Activated CD4-positive, alpha-beta T cell treated with anti-CD3 and anti-CD28 coated beads, Interleukin-2, amount 50 U/mL, for 1 hour (primary cell): ENCODE results near the gene ZNF593OS.

ENCODE experiments used
- DNase-seq: peaks from one replicate; pipeline ENCODE4 v3.0.0-alpha.2; 2020

Gene ZNF593OS

DNA sequence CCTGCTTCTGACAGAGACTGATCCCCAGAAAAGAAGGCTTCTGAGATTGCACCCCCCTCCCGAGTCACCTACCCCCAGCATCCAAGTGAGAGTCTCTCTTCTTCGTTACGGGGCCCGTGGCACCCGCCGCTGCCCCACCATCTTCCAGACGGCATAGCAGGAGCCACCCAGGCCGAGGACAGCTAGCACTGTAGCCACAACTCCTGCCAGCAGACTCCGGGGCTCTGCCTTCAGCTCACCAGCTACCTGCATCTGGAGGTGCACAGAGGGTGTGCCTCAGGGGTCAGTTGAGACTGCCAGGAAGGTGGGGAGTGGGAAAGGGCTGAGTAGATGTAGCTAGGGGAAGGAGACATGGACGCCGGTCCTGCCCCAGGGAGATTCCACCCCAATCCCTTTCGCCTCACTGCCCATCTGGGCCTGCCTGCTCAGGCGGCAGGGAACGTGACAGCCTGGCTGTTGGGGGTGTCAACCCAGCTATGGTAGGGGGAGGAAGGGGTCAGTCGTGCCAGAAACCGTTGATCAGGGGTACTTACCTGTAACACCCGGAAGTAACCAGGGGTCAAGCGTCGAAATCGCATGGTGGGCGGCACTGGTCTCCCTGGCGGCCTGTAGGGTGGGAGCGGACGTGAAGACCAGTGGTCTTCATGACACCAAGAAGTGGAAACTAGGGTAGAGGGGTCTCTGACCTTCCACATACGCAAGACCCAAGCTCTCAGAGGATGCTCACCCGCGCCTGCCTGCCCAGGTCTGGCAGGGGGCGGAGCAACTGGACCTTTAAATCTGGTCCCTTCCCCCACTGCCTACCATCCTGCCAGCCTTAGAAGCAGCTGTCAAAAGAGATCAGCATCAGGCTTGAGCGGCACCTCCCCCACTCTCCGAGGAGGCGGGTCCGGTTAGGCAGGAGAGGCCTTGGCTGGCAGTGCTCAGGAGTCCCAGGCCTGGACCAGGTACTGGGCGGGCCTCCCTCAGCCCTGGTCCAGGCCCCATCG is at the start of gene ZNF593OS:
Gene ZNF593OS, minus strand, starts transcription at position 749 of the 989 bp plus-strand sequence. Its CDS starts 171 bp downstream, at position 578.
- no peak for DNase-seq

DNA sequence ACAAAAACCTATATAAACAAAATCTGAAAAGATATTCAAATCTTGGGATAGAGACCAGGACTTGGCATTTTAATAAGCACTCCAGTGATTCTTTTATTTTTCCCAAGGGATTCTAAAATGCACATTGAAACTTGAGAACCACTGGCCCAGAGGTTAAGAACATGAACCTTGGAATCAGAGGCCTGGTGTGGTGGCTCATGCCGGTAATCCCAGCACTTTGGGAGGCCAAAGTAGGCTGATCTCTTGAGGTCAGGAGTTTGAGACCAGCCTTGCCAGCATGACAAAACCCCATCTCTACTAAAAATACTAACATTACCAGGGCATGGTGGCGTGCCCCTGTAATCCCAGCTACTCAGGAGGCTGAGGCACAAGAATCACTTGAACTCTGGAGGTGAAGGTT is 49.5 kb upstream of the ZNF593OS start:
- DNase-seq: no peak

DNA sequence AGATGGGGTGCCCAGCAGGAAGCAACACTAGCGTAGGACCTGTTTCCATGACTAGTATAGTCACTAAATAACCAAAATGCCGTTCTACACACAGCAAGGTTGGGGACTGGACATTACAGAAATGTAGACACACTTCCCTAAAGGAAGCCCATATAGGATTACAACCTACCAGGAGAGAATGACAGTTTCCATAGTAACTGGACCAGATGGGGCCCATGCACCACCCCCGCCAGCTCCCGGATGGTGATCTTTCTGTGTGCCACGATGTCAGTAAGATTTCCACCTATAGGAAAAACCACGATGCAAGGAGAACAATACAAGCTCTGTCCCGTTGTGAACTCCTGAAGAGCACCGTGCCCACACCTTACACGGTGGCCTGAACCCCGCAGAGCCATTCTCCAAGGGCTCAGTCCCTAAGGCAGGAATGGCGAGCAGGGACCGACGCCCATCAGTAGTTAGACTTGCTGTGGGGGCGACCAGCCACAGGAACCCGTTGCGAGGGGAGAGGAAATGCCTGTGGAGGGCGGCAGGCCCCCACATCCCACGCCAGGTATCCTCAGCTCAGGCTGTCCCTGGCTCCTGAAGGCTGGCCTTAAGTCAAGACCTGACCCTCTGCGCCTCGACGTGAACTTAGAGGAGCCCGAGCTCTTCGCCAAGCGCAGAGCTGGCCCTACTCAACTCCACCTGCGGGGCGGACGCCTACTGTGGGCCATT is 48.7 kb upstream of the ZNF593OS start:
- DNase-seq: no peak

DNA sequence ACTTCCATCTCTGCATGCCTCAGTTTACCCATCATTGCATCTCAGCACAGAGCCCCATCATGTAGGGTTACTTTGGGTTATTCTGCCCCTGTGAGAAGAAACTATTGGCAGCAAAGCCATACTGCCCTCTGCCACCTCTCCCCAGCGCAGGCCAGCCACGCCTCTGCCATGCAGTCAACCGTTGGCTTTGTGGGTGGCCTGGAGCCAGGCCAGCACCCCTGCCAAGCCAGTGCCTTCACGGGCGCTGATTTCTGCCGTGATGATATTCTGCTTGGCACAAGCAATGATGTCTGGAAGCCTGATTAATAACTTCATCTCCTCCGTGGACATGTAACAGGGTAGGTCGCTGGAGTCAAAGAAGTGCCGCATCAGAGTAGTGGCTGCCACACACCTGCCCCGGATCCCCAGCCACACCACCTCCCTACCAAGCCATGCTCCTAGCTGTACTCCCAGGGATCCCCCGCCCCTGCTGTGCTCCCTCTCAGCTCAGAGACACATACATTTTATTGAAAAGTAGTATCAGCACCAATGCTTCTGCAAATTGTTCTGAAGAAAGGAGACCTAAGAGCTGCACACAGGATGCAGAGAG is 47.4 kb upstream of the ZNF593OS start:
- DNase-seq: no peak

DNA sequence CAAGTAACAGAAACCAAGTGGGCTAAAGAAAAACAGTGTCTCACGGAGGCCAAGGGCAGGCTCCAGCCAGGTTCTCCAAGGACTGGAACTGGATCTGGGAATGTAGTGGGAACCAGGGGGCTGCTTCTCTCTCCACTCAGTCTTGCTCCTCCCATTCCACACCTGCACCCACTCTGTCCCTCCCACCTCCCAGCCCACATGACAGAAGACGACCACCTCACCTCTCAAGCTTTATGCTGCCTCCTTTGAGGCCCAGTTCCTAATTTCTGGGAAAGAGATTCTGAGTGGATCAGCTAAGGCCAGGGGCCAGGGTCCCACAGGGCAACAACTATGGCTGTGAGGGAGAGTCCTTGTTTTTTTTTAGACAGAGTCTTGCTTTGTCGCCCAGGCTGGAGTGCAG is 43.6 kb upstream of the ZNF593OS start:
- DNase-seq: no peak

DNA sequence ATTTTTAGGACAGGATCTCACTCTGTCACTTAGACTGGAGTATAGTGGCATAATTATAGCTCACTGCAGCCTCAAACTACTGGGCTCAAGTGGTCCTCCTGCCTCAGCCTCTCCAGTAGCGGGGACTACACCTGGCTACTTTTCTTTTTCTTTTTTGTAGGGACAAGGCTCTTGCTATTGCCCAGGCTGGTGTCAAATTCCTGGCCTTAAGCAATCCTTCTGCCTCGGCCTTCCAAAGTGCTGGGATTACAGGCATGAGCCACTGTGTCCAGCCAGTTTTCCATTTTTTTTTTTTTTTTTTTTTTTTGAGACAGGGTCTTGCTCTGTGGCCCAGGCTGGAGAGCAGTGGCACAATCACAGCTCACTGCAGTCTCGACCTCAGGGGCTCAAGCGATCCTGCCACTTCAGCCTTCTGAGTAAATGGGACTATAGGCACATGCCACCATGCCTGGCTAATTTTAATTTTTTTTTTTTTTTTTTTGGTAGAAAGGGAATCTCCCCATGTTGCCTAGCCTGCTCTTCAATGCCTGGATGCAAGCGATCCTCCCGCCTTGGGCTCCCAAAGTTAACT is 41.8 kb upstream of the ZNF593OS start:
- no peak for DNase-seq

DNA sequence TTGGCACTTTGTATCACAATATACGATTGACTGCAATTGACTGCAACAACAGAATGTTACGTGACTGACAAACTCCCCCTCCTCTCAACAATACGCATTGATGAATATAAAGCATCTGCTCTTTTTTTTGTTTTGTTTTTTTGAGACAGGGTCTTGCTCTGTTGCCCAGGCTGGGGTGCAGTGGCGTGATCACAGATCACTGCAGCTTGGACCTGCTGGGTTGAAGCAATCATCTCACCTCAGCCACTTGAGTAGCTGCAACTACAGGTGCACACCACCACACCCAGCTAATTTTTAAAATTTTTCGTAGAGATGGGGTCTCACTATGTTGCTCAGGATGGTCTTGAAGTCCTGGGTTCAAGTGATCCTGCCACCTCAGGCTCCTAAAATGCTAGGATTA is 41.1 kb upstream of the ZNF593OS start:
- no peak for DNase-seq

DNA sequence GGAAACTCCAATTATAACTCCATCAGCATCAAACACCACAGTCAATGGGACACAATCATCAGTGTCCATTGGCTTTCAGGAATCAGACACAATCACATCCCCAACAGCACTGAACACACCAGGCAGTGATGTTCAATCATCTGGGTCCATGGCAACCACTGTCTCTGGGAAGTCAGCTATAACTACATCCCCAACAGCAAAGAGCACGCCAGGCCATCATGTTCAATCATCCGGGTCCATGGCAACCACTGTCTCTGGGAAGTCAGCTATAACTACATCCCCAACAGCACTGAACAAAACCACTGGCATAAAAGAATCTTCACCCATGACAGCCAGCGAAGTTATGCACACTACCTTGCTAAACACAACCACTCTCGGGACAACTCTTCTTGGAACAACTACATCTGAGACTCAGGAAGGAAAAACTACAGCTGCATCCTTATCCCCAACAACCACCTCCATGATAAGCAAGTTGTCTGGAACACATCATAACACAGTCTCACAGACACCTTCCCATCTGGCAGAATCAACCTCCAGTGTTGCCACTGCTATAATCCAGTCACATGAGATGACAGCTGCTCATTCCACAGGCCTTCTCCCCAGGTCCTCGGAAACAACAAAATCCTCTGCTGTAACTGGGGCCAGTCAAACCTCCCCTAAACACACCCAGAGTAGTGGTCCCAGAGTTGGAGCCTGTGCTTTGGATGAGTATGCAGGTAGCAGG is 38.7 kb upstream of the ZNF593OS start:
- DNase-seq: no peak

DNA sequence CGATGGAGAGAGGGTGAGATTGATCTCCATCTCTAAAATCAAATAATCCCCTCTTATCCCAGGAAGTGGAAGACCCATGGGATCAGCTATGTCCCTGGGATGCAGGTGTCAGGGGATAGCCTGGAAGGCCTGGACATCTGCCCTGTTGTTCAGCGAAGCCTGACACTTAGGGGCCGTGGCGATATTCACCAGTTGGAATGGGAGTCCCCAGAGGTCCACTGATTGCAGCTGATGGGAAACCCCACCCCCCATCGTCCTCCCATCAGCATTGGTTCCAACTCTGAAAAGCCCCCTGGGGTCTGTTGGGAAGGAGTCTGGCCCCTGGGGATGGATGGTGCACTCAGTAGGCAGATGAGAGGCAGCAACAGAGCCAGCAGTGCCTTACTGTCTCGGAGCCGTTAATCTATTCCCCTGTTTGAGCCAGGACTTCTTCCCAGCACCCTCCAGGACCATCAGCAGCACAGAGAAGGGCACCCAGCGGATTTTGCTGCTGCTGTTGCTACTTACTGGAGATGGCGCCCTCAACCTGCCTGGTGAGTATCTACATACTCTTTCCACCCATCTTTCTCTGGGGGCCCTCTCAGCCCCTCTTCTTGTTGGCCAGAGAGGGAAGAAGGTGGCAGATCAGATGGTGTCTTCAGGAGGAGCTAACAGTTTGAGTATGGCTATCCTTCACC is 32.1 kb upstream of the ZNF593OS start:
- DNase-seq: no peak

DNA sequence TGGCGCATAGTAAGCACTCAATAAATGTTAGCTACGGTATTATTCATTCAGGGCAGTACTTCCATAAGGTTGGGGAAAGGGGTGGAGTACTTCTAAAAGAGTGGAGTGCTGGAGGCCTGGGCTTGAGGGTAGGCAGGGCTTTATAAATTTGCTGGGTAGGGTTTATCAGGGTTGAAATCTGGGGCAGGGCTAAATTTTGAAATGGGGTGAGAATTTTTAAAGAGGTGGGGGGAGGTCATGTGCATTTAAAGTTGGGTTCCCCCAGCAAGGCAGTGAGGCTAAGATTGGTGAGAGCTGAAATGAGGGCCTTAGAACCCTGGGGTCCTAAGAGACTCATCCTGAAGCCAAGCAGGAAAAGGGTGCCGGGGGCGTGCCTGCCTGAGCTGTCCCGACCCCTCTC is 28.8 kb upstream of the ZNF593OS start:
- no peak for DNase-seq

DNA sequence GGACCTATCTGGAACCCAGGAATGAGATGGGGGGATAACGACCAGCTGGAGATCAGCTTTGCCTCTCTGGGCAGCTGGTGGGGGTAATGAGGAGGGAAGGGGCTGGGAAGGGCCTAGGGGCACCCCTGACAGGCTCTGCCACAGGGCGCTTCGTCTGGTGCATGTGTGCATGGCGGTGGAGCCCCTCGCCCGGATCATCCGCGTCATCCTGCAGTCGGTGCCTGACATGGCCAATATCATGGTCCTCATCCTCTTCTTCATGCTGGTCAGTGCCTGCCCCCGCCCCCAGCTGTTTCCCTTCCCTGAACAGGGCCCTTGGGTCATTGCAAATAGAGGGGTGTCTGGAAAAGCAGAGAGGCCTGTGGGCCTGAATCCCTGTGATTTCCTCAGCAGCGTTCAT is 26.2 kb upstream of the ZNF593OS start:
- DNase-seq: no peak

DNA sequence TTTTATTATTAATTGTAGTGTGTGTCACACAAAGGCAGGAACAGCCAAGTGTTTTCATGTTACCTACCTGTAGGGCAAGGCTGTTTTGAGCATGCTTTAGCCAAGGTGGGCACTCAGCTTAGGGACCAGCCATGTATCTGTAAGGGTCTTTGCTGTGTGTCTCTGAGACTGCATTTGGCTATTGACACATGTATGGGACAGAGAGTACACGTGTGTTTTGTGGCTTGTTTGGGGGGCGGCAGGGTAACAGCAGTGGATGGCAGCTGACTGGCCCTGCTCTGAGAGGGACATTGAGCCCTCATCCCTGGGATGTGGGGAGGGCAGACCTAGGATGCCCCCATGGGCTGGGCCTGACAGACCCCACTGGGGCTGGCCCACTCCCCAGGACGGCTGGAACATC is 25.7 kb upstream of the ZNF593OS start:
- no peak for DNase-seq

DNA sequence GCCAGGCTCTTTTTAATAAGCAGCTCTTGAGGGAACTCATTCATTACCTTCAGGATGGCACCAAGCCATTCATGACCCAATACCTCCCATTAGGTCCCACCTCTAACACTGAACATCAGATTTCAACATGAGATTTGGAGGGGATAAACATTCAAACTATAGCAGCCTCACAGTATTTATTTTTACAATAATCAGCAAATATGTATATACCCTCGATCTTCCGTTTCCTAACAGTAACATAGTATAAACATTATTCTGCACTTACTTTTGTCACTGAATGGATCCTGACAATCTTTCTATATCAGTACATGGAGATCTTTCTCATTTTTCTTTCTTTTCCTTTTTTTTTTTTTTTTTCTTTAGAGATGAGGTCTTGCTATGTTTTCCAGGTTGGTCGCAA is 24.2 kb upstream of the ZNF593OS start:
- no peak for DNase-seq

DNA sequence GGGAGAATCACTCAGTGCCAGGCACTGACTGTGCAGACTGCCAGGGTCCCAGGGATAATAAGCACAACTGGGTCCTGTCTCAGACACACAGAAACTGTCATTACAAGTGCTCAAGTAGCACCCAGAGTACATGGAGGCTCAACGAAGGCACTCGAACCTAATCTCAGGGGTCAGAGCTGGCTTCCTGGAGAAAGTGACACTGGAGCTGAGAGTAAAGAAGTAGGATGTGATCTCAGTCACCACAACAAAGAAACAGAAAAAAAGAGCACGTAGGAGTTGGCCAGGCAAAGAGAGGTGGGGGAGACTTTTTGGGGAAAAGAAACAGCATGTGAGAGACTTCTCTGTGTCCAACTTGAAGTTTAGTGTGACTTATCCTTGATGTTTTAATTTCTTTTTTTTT is 20.1 kb upstream of the ZNF593OS start:
- no peak for DNase-seq

DNA sequence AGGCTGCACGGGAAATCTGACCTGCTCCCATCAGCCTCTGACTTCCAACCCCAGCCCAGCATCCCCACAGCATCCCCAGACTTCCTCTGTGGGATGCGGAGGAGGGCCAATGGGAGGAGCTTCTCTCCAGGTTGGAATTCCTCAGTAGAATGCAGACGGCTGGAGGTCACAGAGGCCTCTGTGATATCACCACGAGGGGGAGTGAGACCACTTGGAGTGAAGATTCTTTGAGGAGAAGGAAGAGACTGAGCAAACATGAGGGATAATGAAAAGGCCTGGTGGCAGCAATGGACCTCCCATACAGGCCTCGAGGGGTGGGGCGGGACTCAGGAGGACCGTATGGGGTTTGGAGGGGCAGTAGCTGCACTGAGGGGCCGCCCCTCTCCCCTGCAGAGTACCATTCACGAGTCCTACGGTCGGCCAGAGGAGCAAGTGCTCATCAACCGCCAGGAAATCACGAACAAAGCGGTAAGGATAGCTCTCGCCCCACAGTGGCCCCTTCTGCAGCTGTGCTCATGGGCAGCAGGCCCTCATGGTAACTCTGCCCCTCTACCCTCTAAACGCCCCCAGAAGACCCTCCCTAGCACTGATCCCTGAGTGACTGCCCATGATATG is 18.8 kb upstream of the ZNF593OS start, which contains the start of gene CATSPER4:
Gene CATSPER4, plus strand, starts transcription at position 230 of the 615 bp plus-strand sequence. Its CDS starts 26 bp downstream, at position 256.
- no peak for DNase-seq

DNA sequence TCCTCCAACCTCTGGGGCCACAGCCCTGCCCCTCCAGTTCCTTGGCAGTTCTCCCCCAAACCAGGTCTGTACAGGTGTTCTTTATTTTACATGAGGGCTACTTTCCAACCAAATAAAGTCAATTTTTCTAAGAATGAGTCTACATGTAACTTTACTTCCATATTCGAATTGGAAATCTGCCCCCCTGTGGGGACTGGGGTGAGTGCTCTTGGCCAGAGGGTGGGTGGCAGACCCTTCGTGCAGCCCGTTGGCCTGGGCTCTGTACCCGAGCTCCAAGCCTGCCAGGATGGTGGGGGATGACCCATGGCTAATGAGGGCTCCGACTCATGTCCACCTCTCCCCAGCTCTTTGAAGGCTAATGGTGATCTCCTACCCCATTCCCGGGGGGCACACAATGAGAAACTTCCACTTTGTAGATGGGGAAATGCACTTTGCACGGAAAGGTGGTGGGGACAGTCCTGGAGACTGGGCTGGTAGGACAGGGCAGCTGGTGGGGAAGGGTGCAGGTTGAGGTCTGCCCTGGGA is 18.2 kb upstream of the ZNF593OS start:
- DNase-seq: no peak

DNA sequence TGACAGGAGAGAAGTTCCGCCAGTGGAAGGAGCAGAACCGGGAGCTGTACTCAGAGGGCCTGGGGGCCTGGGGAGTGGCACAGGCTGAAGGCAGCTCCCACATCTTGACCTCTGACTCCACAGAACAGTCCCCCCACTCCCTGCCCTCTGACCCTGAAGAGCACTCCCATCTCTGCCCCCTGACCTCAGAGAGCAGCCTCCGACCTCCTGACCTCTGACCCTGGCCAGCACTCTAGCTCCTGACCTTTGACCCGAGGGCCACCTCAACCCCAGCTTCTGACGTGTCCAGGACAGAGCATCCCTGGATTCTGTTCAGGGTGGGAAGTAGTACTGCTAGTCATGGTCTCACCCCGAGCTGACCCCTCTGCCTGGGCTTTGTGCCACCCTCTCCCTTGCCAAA is 17.7 kb upstream of the ZNF593OS start:
- DNase-seq: no peak

DNA sequence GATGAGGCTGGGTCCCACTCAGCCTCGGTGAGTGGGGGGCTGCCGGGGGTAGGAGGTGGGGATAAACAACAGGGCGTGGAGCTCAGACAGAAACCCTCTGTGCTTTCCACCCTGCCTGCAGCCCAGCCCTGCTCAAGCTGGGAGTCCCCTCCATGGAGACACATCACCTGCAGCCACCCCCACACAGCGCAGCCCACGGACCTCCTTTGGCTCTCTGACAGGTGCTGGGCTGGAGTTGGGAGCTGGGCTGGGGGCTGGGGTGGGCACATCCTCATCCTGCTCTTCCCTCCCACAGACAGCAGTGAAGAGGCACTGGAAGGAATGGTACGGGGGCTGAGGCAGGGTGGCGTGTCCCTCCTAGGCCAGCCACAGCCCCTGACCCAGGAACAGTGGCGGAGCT is 16.8 kb upstream of the ZNF593OS start:
- DNase-seq: no peak

DNA sequence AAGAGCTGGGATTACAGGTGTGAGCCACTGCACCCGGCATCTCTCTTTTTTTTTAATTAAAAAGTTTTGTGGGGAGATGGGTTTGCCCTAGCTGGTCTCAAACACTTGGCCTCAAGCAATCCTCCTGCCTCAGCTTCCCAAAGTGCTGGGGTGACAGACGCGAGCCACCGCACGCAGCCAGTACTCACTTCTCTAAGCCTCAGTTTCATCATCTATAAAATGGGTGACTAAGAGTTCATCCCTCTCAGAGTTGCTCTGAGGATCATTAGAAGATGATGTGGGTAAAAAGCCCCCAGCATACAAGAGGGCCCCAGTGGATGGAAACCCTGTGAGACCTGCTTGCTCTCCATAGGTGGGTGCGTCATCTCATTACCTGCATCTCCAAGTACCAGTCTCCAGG is 16.2 kb upstream of the ZNF593OS start:
- DNase-seq: no peak

DNA sequence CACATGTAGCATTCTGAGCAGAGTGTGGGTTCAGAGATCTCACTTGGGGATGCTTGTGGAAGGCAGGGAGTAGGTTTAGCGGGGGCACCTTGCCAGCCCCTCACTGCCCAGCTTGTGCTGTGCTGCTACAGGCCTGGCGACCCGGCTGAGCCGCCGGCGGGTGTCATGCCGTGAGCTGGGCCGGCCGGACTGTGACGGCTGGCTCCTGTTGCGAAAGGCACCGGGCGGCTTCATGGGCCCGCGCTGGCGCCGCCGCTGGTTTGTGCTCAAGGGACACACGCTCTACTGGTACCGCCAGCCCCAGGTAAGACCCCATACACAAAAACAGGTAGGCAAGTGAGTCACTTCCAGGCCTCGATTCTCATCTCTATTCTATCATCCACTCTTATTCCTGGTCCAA is 13.3 kb upstream of the ZNF593OS start:
- no peak for DNase-seq

DNA sequence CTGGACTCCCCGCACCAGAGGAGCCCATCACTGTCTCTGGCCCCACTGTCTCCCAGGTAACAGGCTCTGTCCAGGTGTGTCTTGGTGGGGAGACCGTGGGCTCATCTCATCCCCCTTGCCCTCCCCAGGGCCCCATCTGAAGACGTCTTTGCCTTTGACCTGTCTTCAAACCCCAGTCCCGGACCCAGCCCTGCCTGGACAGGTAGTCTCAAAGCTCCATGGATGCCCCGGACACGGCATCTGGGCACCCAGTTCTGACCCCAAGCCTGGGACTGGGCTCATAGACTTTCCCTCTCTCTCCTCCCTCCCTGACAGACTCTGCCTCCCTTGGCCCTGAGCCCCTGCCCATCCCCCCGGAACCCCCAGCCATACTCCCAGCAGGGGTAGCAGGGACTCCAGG is 12.5 kb upstream of the ZNF593OS start:
- DNase-seq: no peak
